ENCODE data around the gene INSR.

Gene INSR

GRCh38 chr19:7225741-7226140, 68.5 kb downstream of the INSR start:
- intact Hi-C loops (cut with DNase I; ENCODE audit: low total_unique reads) = no loop called here
- peaks cover 0 to 51% (median 18%) of the 10 kb centered on the region in 4 donors for H3K4me1 ChIP-seq
- TF ChIP-seq CTCF (IDR thresholded peaks at IDR 0.05) = no peak
- DNase-seq = no peak
- H3K27me3 ChIP-seq = no peaks in the 10 kb centered on the region
- H3K4me3 ChIP-seq = no peak overlapping the region
- no peaks in the 10 kb centered on the region for H3K36me3 ChIP-seq
- H3K27ac ChIP-seq = no peak overlapping the region
- no peaks in the 10 kb centered on the region for H3K9me3 ChIP-seq

- no peak for TF ChIP-seq CTCF (IDR thresholded peaks at IDR 0.05)
- DNase-seq = no peak
- H3K4me3 ChIP-seq = no peak overlapping the region
- peak overlapping the region; percentile 38 to 51 for H3K27ac ChIP-seq
- intact Hi-C loops (cut with DNase I; ENCODE audit: low total_unique reads) = no loop called here
- peaks cover 0 to 44% (median 18%) of the 10 kb centered on the region in 4 donors for H3K4me1 ChIP-seq
- H3K9me3 ChIP-seq = no peaks in the 10 kb centered on the region
- H3K27me3 ChIP-seq = no peaks in the 10 kb centered on the region
- no peaks in the 10 kb centered on the region for H3K36me3 ChIP-seq
Observed at GRCh38 chr19:7224995-7225394, 69.2 kb downstream of the INSR start.

GRCh38 chr19:7224209-7224686, 70.0 kb downstream of the INSR start:
- Histone ChIP-seq H3K27ac (peak overlapping the region; percentile 38 to 51), H3K4me3 (no peak overlapping the region), H3K4me1 (peaks cover 0 to 42% (median 18%) of the 10 kb centered on the region in 4 donors), H3K27me3 (no peaks in the 10 kb centered on the region), H3K9me3 (no peaks in the 10 kb centered on the region), H3K36me3 (no peaks in the 10 kb centered on the region)
- intact Hi-C loops (cut with DNase I; ENCODE audit: low total_unique reads) = no loop called here
- DNase-seq = peak; percentile 52 to 77
- TF ChIP-seq CTCF (IDR thresholded peaks at IDR 0.05) = no peak

GRCh38 chr19:7223429-7223828, 70.8 kb downstream of the INSR start:
- TF ChIP-seq CTCF (IDR thresholded peaks at IDR 0.05) = no peak
- no peaks in the 10 kb centered on the region for H3K36me3 ChIP-seq
- peaks cover 0 to 42% (median 18%) of the 10 kb centered on the region in 4 donors for H3K4me1 ChIP-seq
- no peak for DNase-seq
- H3K27ac ChIP-seq = no peak overlapping the region
- H3K27me3 ChIP-seq = no peaks in the 10 kb centered on the region
- H3K9me3 ChIP-seq = no peaks in the 10 kb centered on the region
- intact Hi-C loops (cut with DNase I; ENCODE audit: low total_unique reads) = no loop called here
- no peak overlapping the region for H3K4me3 ChIP-seq

- Histone ChIP-seq H3K4me1 (peaks cover 0 to 18% (median 5%) of the 10 kb centered on the region in 4 donors), H3K4me3 (no peak overlapping the region), H3K36me3 (no peaks in the 10 kb centered on the region), H3K9me3 (no peaks in the 10 kb centered on the region), H3K27me3 (no peaks in the 10 kb centered on the region), H3K27ac (no peak overlapping the region)
- intact Hi-C loops (cut with DNase I; ENCODE audit: low total_unique reads) = no loop called here
- no peak for TF ChIP-seq CTCF (IDR thresholded peaks at IDR 0.05)
- no peak for DNase-seq
Observed at GRCh38 chr19:7219056-7219455, 75.2 kb downstream of the INSR start.

- Histone ChIP-seq H3K36me3 (no peaks in the 10 kb centered on the region), H3K27me3 (no peaks in the 10 kb centered on the region), H3K27ac (no peak overlapping the region), H3K4me1 (peaks cover 0 to 20% (median 12%) of the 10 kb centered on the region in 4 donors), H3K4me3 (no peak overlapping the region), H3K9me3 (no peaks in the 10 kb centered on the region)
- no peak for DNase-seq
- intact Hi-C loops (cut with DNase I; ENCODE audit: low total_unique reads) = no loop called here
- no peak for TF ChIP-seq CTCF (IDR thresholded peaks at IDR 0.05)
Observed at GRCh38 chr19:7217861-7218260, 76.4 kb downstream of the INSR start.

All from tibial artery (tissue), 4 donors.